SK-N-MC (cell line): ENCODE data around the gene TUBE1.
"Not testable (repeated sequence)": the region's sequence is repeated elsewhere in the genome, so short reads cannot be mapped to it uniquely, and the experiment has no call there.

Source experiments
- DNase-seq: peaks from one replicate; pipeline ENCODE4 v3.0.0-alpha.2; 2011; ENCODE audit warnings: low read depth, low spot score
- H3K27ac ChIP-seq: fragments of 200-600 bp; sonication (generic); 2 replicates; pipeline ENCODE4 v1.5.1; 2016; ENCODE audit warnings: mixed run types
- H3K36me3 ChIP-seq: fragments of 200-600 bp; sonication (generic); 2 replicates; pipeline ENCODE4 v1.6.1; 2017; ENCODE audit warnings: antibody characterized with exemption, low read length, mixed read lengths; ENCODE audit not compliant: insufficient read depth
- H3K4me3 ChIP-seq: fragments of 200-600 bp; sonication (generic); 2 replicates; pipeline ENCODE4 v1.5.1; 2016
- H3K9ac ChIP-seq: fragments of 200-600 bp; sonication (generic); 2 replicates; pipeline ENCODE4 v1.8.0; 2017; ENCODE audit warnings: mixed run types, mixed read lengths; ENCODE audit not compliant: insufficient read length
- H3K9me3 ChIP-seq: fragments of 200-600 bp; sonication (generic); 2 replicates; pipeline ENCODE4 v1.6.1; 2017; ENCODE audit warnings: low read depth, mild to moderate bottlenecking, antibody characterized with exemption, low read length, moderate library complexity, mixed read lengths
- EZH2 ChIP-seq: fragments of 200-600 bp; sonication (generic); IDR thresholded peaks from one replicate; pipeline ENCODE4 v1.6.1; 2017; ENCODE audit warnings: antibody characterized with exemption
- FOXP2 ChIP-seq: optimal IDR thresholded peaks from 2 replicates; pipeline ENCODE3; 2011; ENCODE audit warnings: mild to moderate bottlenecking, moderate library complexity; ENCODE audit not compliant: insufficient read depth; ENCODE audit errors: extremely low read length, control extremely low read depth
- POLR2AphosphoS5 ChIP-seq: IDR thresholded peaks from 2 replicates; pipeline ENCODE4 v1.6.1; 2012; ENCODE audit warnings: mild to moderate bottlenecking, low read depth, low read length, borderline replicate concordance

TUBE1 gene

GRCh38 chr6:112114577-112115223 is 27.4 kb upstream of the TUBE1 start:
- Histone ChIP-seq H3K9ac (no peak overlapping the region), H3K9me3 (no peaks in the 10 kb centered on the region), H3K4me3 (no peak overlapping the region), H3K36me3 (no peaks in the 10 kb centered on the region), H3K27ac (no peak overlapping the region)
- no peak for TF ChIP-seq POLR2AphosphoS5
- no peak for TF ChIP-seq EZH2
- no peak for DNase-seq

GRCh38 chr6:112113918-112114317 is 26.6 kb upstream of the TUBE1 start:
- Histone ChIP-seq H3K4me3 (no peak overlapping the region), H3K9me3 (no peaks in the 10 kb centered on the region), H3K36me3 (no peaks in the 10 kb centered on the region), H3K27ac (no peak overlapping the region), H3K9ac (no peak overlapping the region)
- no peak for DNase-seq
- TF ChIP-seq EZH2 (no peak), FOXP2 (no peak), POLR2AphosphoS5 (no peak)

- no peaks in the 10 kb centered on the region for H3K36me3 ChIP-seq
- H3K9me3 ChIP-seq: no peaks in the 10 kb centered on the region
- H3K4me3 ChIP-seq: no peak overlapping the region
- no peak overlapping the region for H3K27ac ChIP-seq
- TF ChIP-seq FOXP2 (no peak), POLR2AphosphoS5 (no peak), EZH2 (no peak)
- no peak for DNase-seq
- H3K9ac ChIP-seq: no peak overlapping the region
These were observed 26.1 kb upstream of the TUBE1 start for GRCh38 chr6:112113431-112113830.

GRCh38 chr6:112109262-112109661 is 22.0 kb upstream of the TUBE1 start:
- DNase-seq: no peak
- H3K36me3 ChIP-seq: no peaks in the 10 kb centered on the region
- no peak overlapping the region for H3K4me3 ChIP-seq
- H3K9ac ChIP-seq: no peak overlapping the region
- no peak overlapping the region for H3K27ac ChIP-seq
- no peaks in the 10 kb centered on the region for H3K9me3 ChIP-seq
- TF ChIP-seq POLR2AphosphoS5 (no peak), EZH2 (no peak), FOXP2 (no peak)

GRCh38 chr6:112106562-112106961 is 19.3 kb upstream of the TUBE1 start:
- H3K27ac ChIP-seq: no peak overlapping the region
- TF ChIP-seq POLR2AphosphoS5 (no peak), FOXP2 (no peak)
- H3K9ac ChIP-seq: no peak overlapping the region
- no peaks in the 10 kb centered on the region for H3K9me3 ChIP-seq
- H3K4me3 ChIP-seq: no peak overlapping the region
- no peaks in the 10 kb centered on the region for H3K36me3 ChIP-seq
- DNase-seq: no peak

GRCh38 chr6:112106026-112106425 is 18.7 kb upstream of the TUBE1 start:
- H3K36me3 ChIP-seq, H3K27ac ChIP-seq, H3K9ac ChIP-seq, H3K9me3 ChIP-seq, DNase-seq, H3K4me3 ChIP-seq: not testable (repeated sequence)

GRCh38 chr6:112100561-112100960 is 13.3 kb upstream of the TUBE1 start:
- H3K27ac ChIP-seq: no peak overlapping the region
- no peak for DNase-seq
- no peak overlapping the region for H3K4me3 ChIP-seq
- no peaks in the 10 kb centered on the region for H3K9me3 ChIP-seq
- no peak overlapping the region for H3K9ac ChIP-seq
- H3K36me3 ChIP-seq: no peaks in the 10 kb centered on the region
- TF ChIP-seq FOXP2 (no peak), EZH2 (no peak), POLR2AphosphoS5 (no peak)

GRCh38 chr6:112096901-112097300 is 9.6 kb upstream of the TUBE1 start:
- Histone ChIP-seq H3K9me3 (no peaks in the 10 kb centered on the region), H3K36me3 (no peaks in the 10 kb centered on the region), H3K9ac (no peak overlapping the region), H3K27ac (no peak overlapping the region), H3K4me3 (no peak overlapping the region)
- no peak for DNase-seq
- TF ChIP-seq FOXP2 (no peak), POLR2AphosphoS5 (no peak), EZH2 (no peak)

GRCh38 chr6:112087916-112088315 is 634 bp upstream of the TUBE1 start:
- Histone ChIP-seq H3K9ac (peak overlapping the region; percentile 91), H3K4me3 (peak overlapping the region; percentile 98), H3K9me3 (no peaks in the 10 kb centered on the region), H3K36me3 (peaks cover 23% of the 10 kb centered on the region), H3K27ac (no peak overlapping the region)
- DNase-seq: no peak
- TF ChIP-seq FOXP2 (no peak), POLR2AphosphoS5 (no peak), EZH2 (no peak)

GRCh38 chr6:112086744-112087135 is 542 bp downstream of the TUBE1 start:
- Histone ChIP-seq H3K4me3 (peak overlapping the region; percentile 98), H3K9ac (peak overlapping the region; percentile 91), H3K9me3 (no peaks in the 10 kb centered on the region), H3K36me3 (peaks cover 23% of the 10 kb centered on the region), H3K27ac (peak overlapping the region; percentile 62; the same call in 1 of the 2 replicates)
- TF ChIP-seq EZH2 (no peak), POLR2AphosphoS5 (no peak), FOXP2 (no peak)
- no peak for DNase-seq
